ENCODE measurements around the gene SPARCL1. TPM values are rescaled to one million over a fixed set of nuclear protein-coding genes. Genes with fewer than 3 reads are reported as not detected.

The SPARCL1 gene
- total and polyA plus RNA-seq, 10 donors: 27.2 to 318 (median 84.7) TPM

DNA sequence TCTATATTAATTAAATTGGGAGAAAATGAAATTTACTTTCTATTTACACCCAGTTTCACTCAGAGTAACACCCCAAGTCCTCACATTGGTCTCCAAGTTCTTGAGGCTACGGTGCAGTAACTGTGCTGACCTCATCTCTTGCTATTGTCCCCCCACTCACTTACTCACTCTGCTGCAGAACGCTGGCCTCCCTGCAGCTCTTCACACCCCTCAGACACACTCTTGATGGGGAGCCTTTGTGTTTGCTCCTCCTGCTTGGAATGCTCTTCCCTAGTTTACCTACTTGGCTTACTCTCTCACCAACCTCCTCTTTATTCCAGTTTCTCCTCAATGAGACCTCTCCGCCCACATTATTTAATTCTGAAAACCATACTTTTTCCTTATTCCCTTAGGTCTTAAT, 22.2 kb upstream of the SPARCL1 start:
- Histone ChIP-seq H3K27me3 (replicated peaks in 1 of 7) (no peaks in the 10 kb centered on the region), H3K4me3 (no peak overlapping the region), H3K27ac (no peak overlapping the region), H3K4me1 (no peaks in the 10 kb centered on the region), H3K9me3 (no peaks in the 10 kb centered on the region), H3K36me3 (no peaks in the 10 kb centered on the region)
- DNase-seq: no peak
- TF ChIP-seq, protein P1, sequence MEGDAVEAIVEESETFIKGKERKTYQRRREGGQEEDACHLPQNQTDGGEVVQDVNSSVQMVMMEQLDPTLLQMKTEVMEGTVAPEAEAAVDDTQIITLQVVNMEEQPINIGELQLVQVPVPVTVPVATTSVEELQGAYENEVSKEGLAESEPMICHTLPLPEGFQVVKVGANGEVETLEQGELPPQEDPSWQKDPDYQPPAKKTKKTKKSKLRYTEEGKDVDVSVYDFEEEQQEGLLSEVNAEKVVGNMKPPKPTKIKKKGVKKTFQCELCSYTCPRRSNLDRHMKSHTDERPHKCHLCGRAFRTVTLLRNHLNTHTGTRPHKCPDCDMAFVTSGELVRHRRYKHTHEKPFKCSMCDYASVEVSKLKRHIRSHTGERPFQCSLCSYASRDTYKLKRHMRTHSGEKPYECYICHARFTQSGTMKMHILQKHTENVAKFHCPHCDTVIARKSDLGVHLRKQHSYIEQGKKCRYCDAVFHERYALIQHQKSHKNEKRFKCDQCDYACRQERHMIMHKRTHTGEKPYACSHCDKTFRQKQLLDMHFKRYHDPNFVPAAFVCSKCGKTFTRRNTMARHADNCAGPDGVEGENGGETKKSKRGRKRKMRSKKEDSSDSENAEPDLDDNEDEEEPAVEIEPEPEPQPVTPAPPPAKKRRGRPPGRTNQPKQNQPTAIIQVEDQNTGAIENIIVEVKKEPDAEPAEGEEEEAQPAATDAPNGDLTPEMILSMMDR (IDR thresholded peaks at IDR 0.05 in 8 of 11, conservative IDR thresholded peaks at IDR 0.05 in 3 of 11): no peak
- TF ChIP-seq POLR2A (IDR thresholded peaks at IDR 0.05): no peak
- no peak for TF ChIP-seq POLR2AphosphoS5 (IDR thresholded peaks at IDR 0.05)
- WGBS, 5 donors: 67 to 86% (median 81%) methylated on average over 3 of the region's 3 CpGs
- intact Hi-C loops (cut with DNase I; ENCODE audit: low total_unique reads): no loop called here

DNA sequence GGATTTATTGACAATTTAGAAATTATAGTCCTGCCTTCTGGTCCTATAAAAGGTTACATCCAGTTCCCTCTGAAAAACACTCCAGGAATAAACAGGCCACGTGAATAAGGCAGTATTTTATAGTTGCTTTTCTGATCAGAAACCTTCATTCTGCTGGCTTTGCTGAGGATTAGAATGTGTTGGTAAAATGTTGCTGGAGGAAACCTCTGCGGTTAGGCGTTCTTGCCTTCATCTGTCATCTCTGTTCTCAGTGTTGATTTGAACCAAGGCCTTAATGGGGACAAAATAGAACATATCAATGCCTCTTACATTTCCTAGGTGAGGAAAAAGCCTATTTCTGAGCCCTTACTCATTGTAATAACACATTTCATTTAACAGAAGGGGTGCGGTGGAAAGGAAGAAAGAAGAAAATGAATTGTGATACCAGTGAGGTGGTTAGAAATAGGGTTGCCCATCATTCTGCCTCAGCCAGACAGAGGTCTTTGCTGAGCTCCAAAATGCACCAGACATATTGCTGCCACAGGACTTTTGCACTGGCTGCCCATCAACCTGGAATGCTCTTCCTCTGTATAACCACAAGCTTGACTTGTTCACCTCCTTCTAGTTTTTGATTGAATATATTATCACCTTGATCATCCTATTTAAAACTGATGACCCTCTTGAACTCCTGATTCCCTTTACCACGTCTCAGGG, 18.0 kb upstream of the SPARCL1 start:
- intact Hi-C loops (cut with DNase I; ENCODE audit: low total_unique reads): no loop called here
- WGBS, 5 donors: 59 to 77% (median 68%) methylated on average over 5 of the region's 5 CpGs
- Histone ChIP-seq H3K4me1 (no peaks in the 10 kb centered on the region), H3K27ac (no peak overlapping the region), H3K36me3 (no peaks in the 10 kb centered on the region), H3K4me3 (no peak overlapping the region), H3K9me3 (no peaks in the 10 kb centered on the region), H3K27me3 (replicated peaks in 1 of 7) (no peaks in the 10 kb centered on the region)
- DNase-seq: no peak
- TF ChIP-seq, protein P1 (IDR thresholded peaks at IDR 0.05 in 8 of 11, conservative IDR thresholded peaks at IDR 0.05 in 3 of 11): no peak
- TF ChIP-seq POLR2A (IDR thresholded peaks at IDR 0.05) (no peak), POLR2AphosphoS5 (IDR thresholded peaks at IDR 0.05) (no peak)

DNA sequence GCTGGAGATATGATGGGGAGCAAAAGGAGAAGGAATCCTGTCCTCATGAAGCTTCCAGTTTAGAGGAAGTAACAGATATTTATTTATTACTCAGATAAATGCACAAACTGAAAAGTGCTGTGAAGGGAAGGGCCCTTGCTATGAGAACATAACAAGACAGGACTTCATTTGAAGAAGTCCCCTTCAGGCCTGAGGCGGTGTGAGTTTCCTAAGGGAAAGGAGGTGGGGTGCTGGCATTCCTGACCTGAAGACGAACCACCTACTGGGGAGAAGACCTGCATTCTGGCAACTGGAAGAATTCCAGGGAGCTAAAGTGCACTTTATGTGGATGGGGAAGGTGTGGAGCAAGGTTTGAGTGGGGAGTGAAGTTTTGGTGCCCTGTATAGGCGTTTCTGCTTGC, 15.9 kb upstream of the SPARCL1 start:
- intact Hi-C loops (cut with DNase I; ENCODE audit: low total_unique reads): no loop called here
- Histone ChIP-seq H3K4me1 (no peaks in the 10 kb centered on the region), H3K27ac (no peak overlapping the region)

DNA sequence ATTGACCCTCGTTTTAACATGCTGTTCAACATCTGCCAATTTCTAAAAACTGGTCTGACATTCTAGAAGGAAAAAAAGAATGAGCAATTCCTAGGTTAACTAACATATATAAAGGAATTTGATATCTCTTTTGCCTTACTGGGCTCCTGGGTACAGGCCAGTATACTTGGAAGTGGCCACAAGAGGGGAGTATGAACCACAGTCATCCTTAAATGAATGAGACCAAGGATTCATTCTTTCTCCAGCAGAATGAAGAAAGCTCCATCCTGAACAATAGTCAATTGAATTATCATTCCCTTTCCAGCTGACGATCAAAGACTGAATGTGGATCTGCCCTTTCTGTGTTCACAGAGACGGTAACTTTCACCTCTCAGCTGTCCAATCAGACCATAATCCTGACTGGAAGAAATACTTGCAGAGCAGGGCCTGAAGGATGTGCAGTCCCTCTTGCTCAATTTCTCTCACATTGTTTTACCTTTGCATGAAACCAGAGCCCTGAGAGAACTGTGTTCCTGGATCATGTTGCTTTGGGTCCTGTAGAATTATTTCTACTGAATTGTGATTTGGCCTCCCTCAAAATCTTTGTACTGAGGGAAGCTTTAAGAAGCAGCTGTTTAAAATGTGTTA, 14.8 kb upstream of the SPARCL1 start:
- Histone ChIP-seq H3K27me3 (replicated peaks in 1 of 7) (no peaks in the 10 kb centered on the region), H3K4me1 (no peaks in the 10 kb centered on the region), H3K36me3 (no peaks in the 10 kb centered on the region), H3K27ac (no peak overlapping the region), H3K9me3 (no peaks in the 10 kb centered on the region), H3K4me3 (no peak overlapping the region)
- WGBS, 5 donors: 33 to 67% (median 61%) methylated on average over 3 of the region's 3 CpGs
- TF ChIP-seq POLR2AphosphoS5 (IDR thresholded peaks at IDR 0.05): no peak
- TF ChIP-seq POLR2A (IDR thresholded peaks at IDR 0.05): no peak
- TF ChIP-seq, protein P1 (IDR thresholded peaks at IDR 0.05 in 8 of 11, conservative IDR thresholded peaks at IDR 0.05 in 3 of 11): peak in 8 of 11 experiments; percentile 12 to 43 (median 24)
- no peak for DNase-seq
- intact Hi-C loops (cut with DNase I; ENCODE audit: low total_unique reads): no loop called here

More for the DNA sequence above, 15.9 kb upstream of the SPARCL1 start:
- TF ChIP-seq POLR2A (IDR thresholded peaks at IDR 0.05) (no peak), POLR2AphosphoS5 (IDR thresholded peaks at IDR 0.05) (no peak)
- TF ChIP-seq, protein P1 (IDR thresholded peaks at IDR 0.05 in 8 of 11, conservative IDR thresholded peaks at IDR 0.05 in 3 of 11): no peak
- DNase-seq: no peak
- WGBS, 5 donors: 80 to 92% (median 91%) methylated on average over 3 of the region's 3 CpGs
- Histone ChIP-seq H3K9me3 (no peaks in the 10 kb centered on the region), H3K4me3 (no peak overlapping the region), H3K27me3 (replicated peaks in 1 of 7) (no peaks in the 10 kb centered on the region), H3K36me3 (no peaks in the 10 kb centered on the region)

Data from spleen (tissue), 11 donors.